ENCODE data around the gene CACNA1D.

- TF ChIP-seq CTCF (IDR thresholded peaks at IDR 0.05; ENCODE audit: extremely low read depth in 1 of 2, insufficient read depth in 1 of 2, low read depth in 1 of 2, low read length in 2 of 2) (no peak), EZH2 (IDR thresholded peaks at IDR 0.05; ENCODE audit: borderline replicate concordance, low read depth, low read length, severe bottlenecking) (no peak), POLR2AphosphoS5 (IDR thresholded peaks at IDR 0.05; ENCODE audit: insufficient read depth, low read depth, low read length) (no peak), JUN (IDR thresholded peaks at IDR 0.05; ENCODE audit: borderline replicate concordance, insufficient read depth, insufficient read length, low read depth) (no peak), MYC (IDR thresholded peaks at IDR 0.05; ENCODE audit: low read depth, low read length) (no peak)
Observed at GRCh38 chr3:53672981-53673380, 178.6 kb downstream of the CACNA1D start.
